SU-DHL-6 (cell line): Measurements from ENCODE around the gene COL17A1.

Experiments
- EZH2phosphoT487 ChIP-seq: fragments of 200-600 bp; sonication (generic), shearing (Covaris generic); conservative IDR thresholded peaks from 2 replicates; pipeline ENCODE4 v1.6.1; 2018; ENCODE audit warnings: mild to moderate bottlenecking, antibody characterized with exemption, low read length, moderate library complexity, mixed read lengths
- TF ChIP-seq, protein P1 (sequence below): fragments of 200-600 bp; sonication (generic); IDR thresholded peaks from one replicate; pipeline ENCODE4 v1.5.1; 2017; ENCODE audit warnings: antibody characterized with exemption, mild to moderate bottlenecking, low read length, moderate library complexity; ENCODE audit not compliant: insufficient read depth, poor library complexity, severe bottlenecking

DNA sequence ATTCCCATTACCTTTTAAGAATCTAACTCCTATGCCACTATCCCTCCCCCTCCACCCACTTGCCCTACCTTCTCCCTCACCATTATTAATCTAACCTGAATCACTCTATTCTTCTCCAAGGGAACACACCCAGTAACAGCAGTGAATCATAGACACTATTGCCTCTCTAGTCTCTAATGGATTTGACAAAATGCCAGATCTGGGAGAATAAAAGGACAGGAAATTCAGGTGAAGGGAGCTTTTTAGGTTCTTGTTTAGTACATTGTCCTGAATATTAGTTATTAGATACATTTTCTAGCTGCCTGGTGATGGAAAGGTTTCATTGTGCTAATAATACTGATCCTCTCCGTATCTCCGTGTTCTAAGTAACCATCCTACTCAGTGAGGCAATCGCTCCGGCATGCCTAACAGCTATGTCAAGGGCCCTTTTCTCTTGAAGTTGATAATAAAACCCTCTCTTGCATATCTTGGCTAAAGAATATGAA, 32.2 kb upstream of the COL17A1 start:
- TF ChIP-seq, protein P1, sequence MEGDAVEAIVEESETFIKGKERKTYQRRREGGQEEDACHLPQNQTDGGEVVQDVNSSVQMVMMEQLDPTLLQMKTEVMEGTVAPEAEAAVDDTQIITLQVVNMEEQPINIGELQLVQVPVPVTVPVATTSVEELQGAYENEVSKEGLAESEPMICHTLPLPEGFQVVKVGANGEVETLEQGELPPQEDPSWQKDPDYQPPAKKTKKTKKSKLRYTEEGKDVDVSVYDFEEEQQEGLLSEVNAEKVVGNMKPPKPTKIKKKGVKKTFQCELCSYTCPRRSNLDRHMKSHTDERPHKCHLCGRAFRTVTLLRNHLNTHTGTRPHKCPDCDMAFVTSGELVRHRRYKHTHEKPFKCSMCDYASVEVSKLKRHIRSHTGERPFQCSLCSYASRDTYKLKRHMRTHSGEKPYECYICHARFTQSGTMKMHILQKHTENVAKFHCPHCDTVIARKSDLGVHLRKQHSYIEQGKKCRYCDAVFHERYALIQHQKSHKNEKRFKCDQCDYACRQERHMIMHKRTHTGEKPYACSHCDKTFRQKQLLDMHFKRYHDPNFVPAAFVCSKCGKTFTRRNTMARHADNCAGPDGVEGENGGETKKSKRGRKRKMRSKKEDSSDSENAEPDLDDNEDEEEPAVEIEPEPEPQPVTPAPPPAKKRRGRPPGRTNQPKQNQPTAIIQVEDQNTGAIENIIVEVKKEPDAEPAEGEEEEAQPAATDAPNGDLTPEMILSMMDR: no peak
- no peak for TF ChIP-seq EZH2phosphoT487
